HG02870 (cell line): ENCODE results near the gene KCNH8.
"Not testable (repeated sequence)": the region's sequence is repeated elsewhere in the genome, so short reads cannot be mapped to it uniquely, and the experiment has no call there.

Experiments
- ATAC-seq: cut with Tn5 transposase; IDR thresholded peaks from one replicate; pipeline ENCODE4 v1.9.1; 2021; ENCODE audit warnings: mild to moderate bottlenecking, moderate library complexity; ENCODE audit not compliant: unreplicated experiment

The KCNH8 gene

DNA sequence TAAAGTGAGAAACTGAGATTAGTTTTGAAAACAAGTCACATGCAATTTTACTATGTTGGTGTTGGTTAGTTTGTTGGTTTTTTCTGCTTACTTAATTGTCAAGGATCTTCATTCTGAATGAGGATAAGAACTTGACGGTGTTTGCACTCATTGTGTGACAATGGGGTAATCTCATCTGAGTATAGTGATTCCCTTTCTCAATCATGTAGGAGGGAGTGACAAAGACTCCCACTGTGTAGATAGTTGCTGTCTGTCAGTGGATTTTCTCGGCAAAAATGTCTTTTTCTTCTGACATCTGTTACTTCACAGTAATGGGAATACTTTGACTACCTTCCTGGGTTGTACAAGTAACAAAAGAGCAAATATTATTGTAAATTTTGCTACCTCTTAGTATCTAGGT, 23.5 kb downstream of the KCNH8 start:
- ATAC-seq = no peak

DNA sequence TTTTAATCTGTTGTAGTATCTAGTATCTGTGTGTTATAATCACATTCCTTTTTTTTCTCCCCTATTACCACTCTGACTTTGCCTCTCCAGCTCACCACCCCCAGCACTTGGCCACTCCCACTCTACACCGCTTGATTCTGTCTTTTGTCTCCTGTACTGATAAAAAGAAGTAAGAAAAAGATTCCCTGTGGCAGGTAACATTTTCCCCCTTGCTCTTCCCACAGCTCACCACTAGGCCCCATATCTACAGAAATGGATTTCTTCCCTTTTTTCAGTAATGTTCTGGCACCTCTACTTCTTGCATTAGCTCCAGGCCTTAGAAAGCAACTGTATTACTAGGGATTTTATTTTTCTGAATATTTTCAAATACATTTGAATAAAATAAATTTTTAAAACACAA, 25.6 kb downstream of the KCNH8 start:
- no peak for ATAC-seq

DNA sequence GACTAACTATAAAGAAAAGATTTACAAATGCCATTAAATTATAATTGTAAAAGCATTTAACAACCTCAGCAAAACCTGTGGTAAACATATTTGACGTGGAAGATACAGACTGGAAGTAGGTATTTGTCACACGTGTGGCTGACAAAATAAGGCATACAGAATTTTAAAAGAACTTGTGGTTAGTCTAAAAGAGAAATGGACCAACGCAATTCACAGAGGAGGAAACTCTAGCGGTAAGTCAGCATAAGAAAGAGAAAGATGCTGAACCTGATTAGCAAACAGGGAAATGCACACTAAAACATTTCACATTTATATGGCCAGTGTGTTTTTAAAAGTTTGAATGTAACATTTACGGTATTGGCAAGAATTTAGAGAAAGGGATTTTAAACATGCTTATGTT, 35.3 kb downstream of the KCNH8 start:
- ATAC-seq = no peak

DNA sequence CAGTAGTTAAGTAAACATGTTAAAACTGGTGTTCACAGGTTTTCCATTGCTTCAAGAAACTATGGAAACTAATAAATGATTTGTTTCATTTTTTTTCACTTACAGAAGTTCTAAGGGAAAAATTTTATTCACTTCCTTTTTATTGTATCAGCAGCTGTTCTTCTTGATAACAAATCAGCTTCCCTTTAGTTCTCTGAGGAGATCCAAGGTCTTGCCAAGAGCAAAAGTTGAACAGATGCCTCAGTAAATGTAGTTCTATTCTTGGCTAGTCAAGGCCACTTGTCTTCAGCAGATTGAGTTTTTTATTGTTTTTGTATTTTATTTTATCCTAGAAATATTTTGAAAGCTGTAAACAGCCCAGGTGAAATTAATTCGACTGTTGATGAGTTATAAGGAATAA, 41.8 kb downstream of the KCNH8 start:
- no peak for ATAC-seq

DNA sequence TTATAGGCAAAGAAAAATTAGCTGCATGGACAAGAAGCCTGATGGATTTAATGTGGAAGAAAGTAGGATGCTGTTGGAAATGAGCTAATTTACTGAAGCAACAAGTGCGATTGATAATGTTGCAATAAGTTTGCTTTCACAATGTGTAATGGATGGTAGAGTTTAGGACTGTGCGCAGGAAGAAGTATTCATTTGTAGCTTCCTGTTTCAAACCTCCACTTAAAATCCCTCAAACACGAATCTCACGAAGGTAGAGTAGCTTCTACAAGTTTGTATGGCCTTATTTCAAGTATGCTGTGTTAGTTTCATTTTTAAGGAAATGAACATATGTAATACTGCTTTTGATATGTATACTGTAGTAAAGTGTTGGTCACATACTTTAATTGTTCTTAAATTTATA, 42.3 kb downstream of the KCNH8 start:
- peak; percentile 94 for ATAC-seq

DNA sequence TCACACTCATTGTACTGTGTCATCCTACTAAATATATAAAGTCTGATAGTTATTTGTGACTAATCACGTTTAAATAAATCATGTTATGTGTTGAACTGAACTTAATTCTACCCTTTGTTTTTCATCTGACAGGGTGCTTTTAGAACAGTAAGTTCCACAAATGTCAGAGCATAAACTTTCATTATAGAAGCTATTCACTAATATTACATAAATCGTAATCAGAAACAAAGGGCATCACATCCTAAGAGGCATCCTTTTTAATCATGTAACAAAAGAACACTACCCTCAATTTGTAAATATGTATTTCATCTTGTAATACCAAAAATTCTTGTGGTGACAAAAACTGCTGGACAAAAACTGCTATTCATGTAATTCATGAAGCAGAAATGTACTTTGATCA, 50.8 kb downstream of the KCNH8 start:
- ATAC-seq = no peak

DNA sequence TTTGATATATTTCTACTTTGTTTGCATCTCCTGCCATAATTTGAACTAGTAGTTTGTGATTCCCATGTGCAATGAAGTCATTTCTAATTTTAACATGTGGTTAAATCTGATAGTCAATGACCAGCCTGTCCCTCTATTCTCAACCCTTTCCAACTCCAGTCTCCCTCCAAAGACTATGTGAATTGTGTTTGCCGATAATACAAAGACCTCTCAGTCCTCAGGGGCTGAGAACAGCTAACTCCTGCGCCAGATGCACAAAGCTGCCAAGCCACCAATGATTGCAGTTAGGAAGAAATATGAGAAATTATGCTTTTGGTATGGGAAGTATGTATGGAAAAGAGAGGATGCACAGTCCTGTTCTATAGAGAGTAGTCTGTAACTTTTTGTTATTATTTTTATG, 54.0 kb downstream of the KCNH8 start:
- ATAC-seq = no peak

DNA sequence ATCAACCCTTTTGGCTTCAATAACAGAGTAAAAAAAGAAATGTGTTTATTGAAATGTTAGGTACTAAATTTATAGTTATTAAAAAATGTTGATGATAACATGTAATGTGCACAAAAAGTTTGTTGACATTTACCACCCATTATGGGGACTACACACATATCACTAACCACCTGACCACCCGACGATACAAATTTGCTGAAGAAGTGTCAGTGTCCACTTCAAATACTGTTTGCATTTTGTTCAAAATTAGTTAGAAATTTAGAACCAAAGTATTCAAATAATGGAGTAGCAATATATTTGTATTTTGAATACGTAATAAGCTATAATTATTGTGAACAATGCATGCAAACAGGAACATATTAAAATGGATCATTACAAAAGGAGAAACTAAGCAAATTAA, 54.4 kb downstream of the KCNH8 start:
- no peak for ATAC-seq

DNA sequence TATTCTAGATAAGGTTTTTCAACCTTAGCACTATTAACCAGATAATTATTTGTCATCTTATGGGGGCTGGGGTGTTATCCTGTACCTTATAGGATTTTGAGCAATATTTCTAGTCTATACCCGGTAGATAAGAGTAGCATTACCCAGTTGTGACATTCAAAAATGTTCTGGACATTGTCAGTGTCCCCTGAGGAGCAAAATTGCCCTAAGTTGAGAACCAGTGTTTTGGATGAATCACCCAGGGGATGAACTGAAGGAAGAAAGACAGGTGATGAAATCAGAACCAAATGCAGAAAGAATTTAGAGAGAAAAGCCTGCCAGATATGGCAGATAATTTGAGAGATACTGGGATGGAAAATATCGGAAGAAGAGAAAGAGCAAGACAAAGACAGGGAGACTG, 58.2 kb downstream of the KCNH8 start:
- ATAC-seq = no peak

DNA sequence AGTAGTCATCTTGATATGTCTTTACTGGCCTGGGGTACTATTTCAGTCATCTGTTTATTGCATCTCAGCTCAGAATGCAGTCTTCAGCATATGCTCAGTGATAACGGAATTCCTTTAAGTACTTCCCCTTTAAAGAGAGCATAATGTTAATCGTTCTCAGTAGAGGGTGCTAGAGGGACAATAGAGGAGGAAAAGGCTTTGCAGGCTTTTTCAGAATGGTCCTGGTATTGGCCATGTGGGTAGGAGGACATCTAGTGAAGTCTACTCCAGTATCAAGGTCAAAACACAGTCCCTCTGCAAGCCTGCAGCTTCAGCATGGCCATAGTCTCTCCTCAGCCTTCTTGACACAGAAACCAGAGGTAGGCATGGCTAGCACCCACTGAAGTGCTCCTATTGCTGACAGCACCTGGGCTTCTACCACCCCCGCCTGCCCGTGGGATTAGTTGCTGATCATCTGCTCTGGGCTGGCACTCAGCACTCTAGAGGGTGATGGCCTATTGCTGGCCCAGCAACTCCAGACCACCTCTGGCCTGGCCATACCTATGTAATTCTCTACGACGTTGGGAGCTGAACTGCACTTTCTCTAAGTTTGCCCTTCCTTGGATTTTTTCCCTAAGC, 65.4 kb downstream of the KCNH8 start:
- peak; percentile 71 for ATAC-seq

DNA sequence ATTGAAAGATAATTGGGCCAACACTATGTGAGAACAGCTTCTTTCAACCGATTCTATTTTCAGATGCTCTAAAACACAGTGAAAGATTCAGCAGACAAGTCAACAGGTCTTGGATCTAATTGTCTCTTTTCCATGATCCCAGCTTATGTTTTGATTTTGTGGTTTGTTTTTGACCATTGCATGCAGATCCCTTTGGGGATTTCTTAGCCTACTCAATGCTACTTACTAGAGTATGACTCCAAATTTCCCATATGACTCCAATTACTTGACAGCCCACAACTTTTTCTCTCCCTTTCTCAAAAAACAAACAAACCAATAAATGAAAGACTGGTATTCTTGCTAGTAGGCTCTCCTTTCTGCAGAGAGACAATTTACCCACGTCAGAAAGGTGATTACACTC, 67.1 kb downstream of the KCNH8 start:
- no peak for ATAC-seq

DNA sequence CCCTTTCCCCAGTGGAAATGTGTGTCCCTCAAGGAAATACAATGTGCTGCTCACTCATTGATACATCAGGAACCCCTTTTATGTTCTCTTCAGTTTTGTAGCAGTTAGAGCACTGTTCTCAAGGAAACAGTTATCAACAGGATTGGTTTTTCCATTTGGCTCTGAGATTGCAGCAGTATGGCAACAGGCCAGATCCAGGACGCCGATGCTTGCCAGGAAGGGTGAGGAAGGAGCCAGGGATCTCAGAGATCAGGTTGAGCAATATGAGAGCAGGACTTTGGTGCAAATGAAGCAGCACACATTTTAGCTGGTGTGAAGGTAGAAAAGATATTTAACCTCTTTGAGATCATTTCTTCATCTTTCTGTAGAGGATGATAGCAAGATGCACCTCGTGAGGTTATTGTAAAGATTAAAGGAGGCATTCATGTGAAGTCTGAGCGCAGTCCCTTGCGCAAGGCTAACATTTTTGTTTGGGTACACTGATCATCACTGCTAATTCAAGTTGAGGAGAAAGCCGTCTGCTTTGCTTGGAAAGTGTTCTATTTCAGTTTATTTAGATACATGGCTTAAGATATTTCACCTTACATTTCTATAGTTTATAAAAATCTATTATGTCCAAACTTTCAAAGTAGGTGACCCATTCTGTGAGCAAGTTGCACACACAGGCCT, 68.5 kb downstream of the KCNH8 start:
- no peak for ATAC-seq

DNA sequence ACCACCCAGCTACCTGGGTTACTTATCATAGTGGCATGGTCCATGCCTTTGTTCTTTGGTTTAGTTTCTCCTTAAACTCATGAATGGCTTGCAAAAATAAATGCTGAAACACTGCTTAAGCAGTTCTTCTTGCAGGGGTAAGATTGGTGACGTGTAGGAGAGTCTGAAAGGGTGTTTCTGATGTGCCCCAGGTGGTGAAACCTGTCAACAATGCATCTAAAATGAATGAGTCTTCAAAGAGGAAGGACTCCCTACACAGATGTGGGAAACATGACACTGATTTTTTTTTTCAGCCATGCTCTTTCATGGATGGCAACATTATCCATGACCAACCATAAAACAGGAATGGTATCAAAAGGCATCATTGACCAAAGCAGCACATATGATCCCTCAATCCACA, 72.0 kb downstream of the KCNH8 start:
- ATAC-seq = no peak

DNA sequence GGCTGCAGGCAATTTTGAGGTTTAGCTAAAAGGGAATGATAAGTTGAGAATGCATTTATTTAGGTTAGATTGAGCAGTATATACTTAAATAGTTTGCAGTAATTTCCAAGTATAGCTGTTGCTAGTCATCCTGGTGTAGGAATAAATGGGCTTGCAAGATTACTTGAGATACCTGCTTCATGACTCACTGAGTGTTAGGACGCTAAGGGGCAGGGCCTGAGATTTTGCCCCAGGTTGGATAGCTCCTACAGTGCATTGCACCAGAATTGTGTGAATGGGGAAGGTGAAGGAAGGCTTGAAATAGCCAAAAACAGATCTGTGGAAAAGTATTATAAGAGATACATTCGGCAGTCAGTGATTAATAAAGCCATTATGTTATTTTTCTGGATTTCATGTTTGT, 72.8 kb downstream of the KCNH8 start:
- no peak for ATAC-seq

DNA sequence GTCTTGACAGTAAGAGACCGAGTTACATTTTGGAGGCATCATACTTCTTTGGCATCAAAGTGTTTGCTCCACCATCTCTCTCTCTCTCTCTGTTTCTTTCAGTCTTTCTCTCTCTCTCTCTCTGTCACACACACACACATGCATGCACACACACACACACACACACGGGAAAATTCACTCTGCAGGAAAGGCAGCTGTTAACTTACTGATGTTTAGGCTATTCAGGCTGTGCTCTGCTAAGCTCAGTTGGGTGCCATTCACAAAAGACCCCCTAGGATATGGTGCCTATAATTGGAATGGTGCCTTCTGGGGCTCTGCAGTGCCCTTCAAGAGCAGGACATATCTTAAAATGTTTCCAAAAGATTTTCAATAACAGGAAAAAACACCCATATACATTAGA, 78.2 kb downstream of the KCNH8 start:
- ATAC-seq = no peak

DNA sequence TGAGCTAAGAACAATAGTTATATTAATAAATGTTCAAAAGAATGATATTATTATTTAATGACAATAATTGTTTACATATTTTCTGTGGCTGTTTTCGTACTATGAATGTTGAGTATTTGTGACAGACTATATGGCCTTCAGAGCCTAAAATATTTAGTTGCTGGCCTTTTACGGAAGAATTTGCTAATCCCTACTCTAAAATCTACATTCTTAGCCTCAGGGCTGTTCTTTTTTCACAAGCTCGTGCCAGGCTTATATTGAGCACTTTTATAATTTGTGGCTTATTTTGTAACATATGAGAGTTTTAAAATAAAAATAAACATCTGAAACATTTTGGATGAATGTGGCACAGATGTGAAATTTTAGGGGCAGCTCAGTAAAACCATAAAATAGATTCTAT, 79.9 kb downstream of the KCNH8 start:
- no peak for ATAC-seq

DNA sequence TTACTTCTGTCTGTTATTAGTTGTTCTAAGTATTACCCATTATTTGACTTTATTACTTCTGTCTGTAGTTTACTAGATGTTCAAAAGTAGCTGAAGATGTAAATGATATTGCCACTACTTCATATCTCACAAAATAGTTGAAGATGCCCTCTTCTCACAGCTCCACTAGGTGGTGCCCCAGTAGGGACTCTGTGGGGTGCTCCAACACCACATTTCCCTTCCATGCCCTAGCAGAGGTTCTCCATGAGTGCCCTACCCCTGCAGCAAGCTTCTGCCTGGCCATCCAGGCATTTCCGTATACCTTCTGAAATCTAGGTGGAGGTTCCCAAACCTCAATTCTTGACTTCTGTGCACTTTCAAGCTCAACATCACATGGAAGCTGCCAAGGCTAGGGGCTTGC, 80.8 kb downstream of the KCNH8 start:
- no peak for ATAC-seq

DNA sequence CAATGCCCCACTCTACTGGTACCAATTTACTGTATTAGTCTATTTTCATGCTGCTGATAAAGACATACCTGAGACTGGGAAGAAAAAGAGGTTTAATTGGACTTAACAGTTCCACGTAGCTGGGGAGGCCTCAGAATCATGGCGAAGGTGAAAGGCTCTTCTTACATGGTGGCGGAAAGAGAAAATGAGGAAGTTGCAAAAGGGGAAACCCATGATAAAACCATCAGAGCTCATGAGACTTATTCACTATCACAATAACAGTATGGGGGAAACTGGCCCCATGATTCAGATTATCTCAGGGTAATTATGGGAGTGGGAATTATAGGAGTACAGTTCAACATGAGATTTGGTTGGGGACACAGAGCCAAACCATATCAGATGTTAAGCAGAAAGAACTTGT, 81.6 kb downstream of the KCNH8 start:
- ATAC-seq = peak; percentile 82

DNA sequence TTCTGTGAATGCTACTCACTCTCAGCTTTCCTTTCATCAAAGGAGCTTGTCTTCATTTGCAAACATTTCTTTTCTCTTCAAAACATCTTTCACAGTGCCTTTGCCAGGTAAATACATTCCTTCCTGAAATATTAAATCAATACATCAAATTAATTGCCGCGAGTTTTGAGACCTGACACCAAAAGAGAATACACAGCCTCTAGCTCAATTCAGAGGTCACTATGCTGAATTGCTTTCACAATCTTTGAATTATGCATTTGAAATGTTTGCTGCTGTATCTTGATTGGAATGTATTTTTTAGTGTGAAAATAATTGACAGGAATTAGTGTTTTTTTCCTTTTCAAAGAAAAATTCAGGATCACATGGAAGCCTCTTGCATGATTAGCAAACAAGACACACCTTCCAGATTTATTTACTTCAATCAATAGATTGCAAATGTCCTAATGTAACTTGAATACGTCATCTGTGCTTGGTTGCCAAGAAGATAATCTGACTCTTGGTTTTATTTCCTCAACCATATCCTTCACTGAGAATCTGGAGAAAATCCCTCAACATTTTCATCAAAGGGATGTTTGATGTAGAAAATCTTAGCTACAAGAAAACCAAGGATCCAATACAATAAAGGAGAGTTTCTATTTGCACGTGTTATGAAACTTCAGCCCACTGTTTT, 83.6 kb downstream of the KCNH8 start:
- no peak for ATAC-seq

DNA sequence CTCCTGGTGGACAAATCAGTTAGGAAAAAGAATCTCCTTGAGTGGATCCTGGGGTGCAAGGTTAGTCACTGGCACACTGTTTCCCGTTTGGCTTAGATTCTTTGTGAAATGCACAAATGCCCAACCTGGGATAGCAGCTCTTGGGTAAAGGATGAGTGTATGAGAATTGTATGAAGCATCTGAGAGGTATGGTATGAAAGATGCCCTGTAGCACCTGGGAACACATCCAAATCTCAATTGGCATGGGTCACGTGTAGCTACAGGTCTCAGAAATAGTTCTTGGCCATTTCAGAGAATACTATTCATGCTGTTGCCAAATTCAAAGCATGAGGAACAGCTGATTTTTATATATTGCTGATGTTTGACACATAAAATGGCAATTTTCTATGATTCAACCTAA, 84.3 kb downstream of the KCNH8 start:
- ATAC-seq = no peak

DNA sequence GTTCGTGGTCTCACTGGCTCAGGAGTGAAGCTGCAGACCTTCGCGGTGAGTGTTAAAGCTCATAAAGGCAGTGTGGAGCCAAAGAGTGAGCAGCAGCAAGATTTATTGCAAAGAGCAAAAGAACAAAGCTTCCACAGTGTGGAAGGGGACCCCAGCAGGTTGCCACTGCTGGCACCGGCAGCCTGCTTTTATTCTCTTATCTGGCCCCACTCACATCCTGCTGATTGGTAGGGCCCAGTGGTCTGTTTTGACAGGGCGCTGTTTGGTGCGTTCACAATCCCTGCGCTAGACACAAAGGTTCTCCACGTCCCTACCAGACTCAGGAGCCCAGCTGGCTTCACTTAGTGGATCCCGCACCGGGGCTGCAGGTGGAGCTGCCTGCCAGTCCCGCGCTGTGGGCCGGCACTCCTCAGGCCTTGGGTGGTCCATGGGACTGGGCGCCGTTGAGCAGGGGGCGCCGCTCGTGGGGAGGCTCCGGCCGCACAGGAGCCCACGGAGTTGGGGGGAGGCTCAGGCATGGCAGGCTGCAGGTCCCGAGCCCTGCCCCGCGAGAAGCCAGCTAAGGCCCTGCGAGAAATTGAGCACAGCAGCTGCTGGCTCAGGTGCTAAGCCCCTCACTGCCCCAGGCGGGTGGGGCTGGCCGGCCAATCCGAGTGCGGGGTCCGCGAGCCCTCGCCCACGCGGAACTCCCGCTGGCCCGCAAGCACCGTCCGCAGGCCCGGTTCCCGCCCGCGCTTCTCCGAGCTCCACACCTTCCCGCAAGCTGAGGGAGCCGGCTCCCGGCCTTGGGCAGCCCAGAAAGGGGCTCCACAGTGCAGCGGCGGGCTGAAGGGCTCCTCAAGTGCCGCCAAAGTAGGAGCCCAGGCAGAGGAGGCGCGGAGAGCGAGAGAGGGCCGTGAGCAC, 85.8 kb downstream of the KCNH8 start:
- ATAC-seq = not testable (repeated sequence)

DNA sequence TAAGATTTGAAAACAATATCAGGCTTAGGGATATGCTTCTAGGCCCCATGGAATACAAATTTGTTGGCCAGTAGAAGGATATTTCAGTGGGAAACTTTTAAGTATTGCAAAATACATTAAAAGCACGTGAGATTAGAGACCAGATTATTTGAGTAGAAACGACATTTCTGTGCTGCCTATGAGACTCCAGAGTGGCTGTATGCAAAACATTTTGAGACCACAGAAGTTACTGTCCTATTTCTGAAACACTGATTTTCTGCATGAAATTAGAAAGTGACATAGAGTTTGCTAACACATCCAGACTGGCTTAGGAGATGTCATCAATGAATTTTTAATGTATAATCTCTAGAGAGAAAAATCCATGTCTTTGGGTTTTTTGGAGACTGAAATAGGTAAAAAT, 99.8 kb downstream of the KCNH8 start:
- ATAC-seq = peak; percentile 95
